GM19099 (cell line): Measurements from ENCODE around the gene ANO8.

Experiments
- POLR2A ChIP-seq: IDR thresholded peaks from 3 replicates; pipeline ENCODE4 v1.6.1; 2011; ENCODE audit warnings: low read depth; ENCODE audit not compliant: insufficient read length; ENCODE audit errors: extremely low read depth

The ANO8 gene

GRCh38 chr19:17296976-17297375 lies 37.7 kb downstream of the ANO8 start:
- TF ChIP-seq POLR2A, result no peak

- TF ChIP-seq POLR2A, result no peak
Measured at GRCh38 chr19:17296273-17296672, 38.4 kb downstream of the ANO8 start.

GRCh38 chr19:17294051-17294891 lies 40.4 kb downstream of the ANO8 start:
- TF ChIP-seq POLR2A, result no peak

- TF ChIP-seq POLR2A, result no peak
Measured at GRCh38 chr19:17293605-17294004, 41.0 kb downstream of the ANO8 start.

GRCh38 chr19:17292301-17293074 lies 42.2 kb downstream of the ANO8 start:
- TF ChIP-seq POLR2A, result peak; percentile 55

- TF ChIP-seq POLR2A, result no peak
Measured at GRCh38 chr19:17289489-17289888, 45.2 kb downstream of the ANO8 start.

- no peak for TF ChIP-seq POLR2A
Measured at GRCh38 chr19:17286752-17287151, 47.9 kb downstream of the ANO8 start.

GRCh38 chr19:17286263-17286662 lies 48.4 kb downstream of the ANO8 start:
- no peak for TF ChIP-seq POLR2A

- no peak for TF ChIP-seq POLR2A
Measured at GRCh38 chr19:17285415-17286135, 49.1 kb downstream of the ANO8 start.

GRCh38 chr19:17283504-17283996 lies 51.1 kb downstream of the ANO8 start:
- no peak for TF ChIP-seq POLR2A

- TF ChIP-seq POLR2A, result peak; percentile 25
Measured at GRCh38 chr19:17282488-17283125, 52.0 kb downstream of the ANO8 start.

GRCh38 chr19:17281391-17282304 lies 53.0 kb downstream of the ANO8 start, which contains the start of gene ANKLE1:
TSS of gene ANKLE1 (plus strand) at chr19:17281901. CDS start at chr19:17281921, 20 bp downstream.
- peak; percentile 39 for TF ChIP-seq POLR2A

- TF ChIP-seq POLR2A, result no peak
Measured at GRCh38 chr19:17279436-17279835, 55.2 kb downstream of the ANO8 start.
